ENCODE measurements around the gene GLUD2. TPM values are rescaled to one million over a fixed set of nuclear protein-coding genes. Genes with fewer than 3 reads are reported as not detected.
"Not testable (repeated sequence)": the region's sequence is repeated elsewhere in the genome, so short reads cannot be mapped to it uniquely, and the experiment has no call there.

Gene GLUD2
- total RNA-seq (under 1 TPM in 2 of 5 experiments, not detected in 3; 0.10 to 0.13 TPM), polyA plus RNA-seq (under 1 TPM; 0.21 to 0.51 TPM), total RNA-seq (1.1 reads per million)

- CTCF ChIA-PET; H3K4me3 ChIP-seq (ENCODE audit: low read length); H3K36me3 ChIP-seq (ENCODE audit: control insufficient read depth in 2 of 3, insufficient read depth in 3 of 3, low read length in 3 of 3); H3K36me3 Mint-ChIP-seq; H3K4me1 Mint-ChIP-seq; H3K27ac Mint-ChIP-seq; H3K27me3 ChIP-seq (ENCODE audit: control insufficient read depth in 2 of 2, insufficient read depth in 2 of 2, low read length in 2 of 2); H3K4me1 ChIP-seq (ENCODE audit: control insufficient read depth in 2 of 2, insufficient read depth in 2 of 2, low read length in 2 of 2); H3K9me3 ChIP-seq (ENCODE audit: control insufficient read depth in 2 of 3, low read length in 3 of 3); intact Hi-C loops (cut with micrococcal nuclease); DNase-seq; H3K27ac ChIP-seq (ENCODE audit: low read depth, low read length): not testable (repeated sequence)
- Mint-ChIP-seq H3K27me3 (peaks cover 13 to 24% (median 15%) of the 10 kb centered on the region in 5 donors), H3K4me3 (peak within 1 kb of the TSS in 3 of 10 donors; percentile 17 to 45 (median 27)), H3K9me3 (peaks cover 0 to 13% (median 2%) of the 10 kb centered on the region in 11 donors)
- POLR2A ChIA-PET: interaction anchor here (0.6 kb wide), 1 partner anchor 841 kb away, joined by 3 read pairs; no protein-coding TSS in a partner anchor
- peak; percentile 56 for ATAC-seq
Measured at GRCh38 chrX:121047441-121048419, at the start of gene GLUD2. Gene GLUD2, plus strand, starts transcription at chrX:121047610. Its CDS starts 75 bp downstream, at chrX:121047685.

- intact Hi-C loops (cut with micrococcal nuclease): no loop called here
- CTCF ChIA-PET: no interaction called here
- ATAC-seq (no peak), DNase-seq (no peak)
- Histone ChIP-seq H3K4me1 (ENCODE audit: control insufficient read depth in 2 of 2, insufficient read depth in 2 of 2, low read length in 2 of 2) (no peaks in the 10 kb centered on the region), H3K27me3 (ENCODE audit: control insufficient read depth in 2 of 2, insufficient read depth in 2 of 2, low read length in 2 of 2) (no peaks in the 10 kb centered on the region), H3K9me3 (ENCODE audit: control insufficient read depth in 2 of 3, low read length in 3 of 3) (no peaks in the 10 kb centered on the region), H3K36me3 (ENCODE audit: control insufficient read depth in 2 of 3, insufficient read depth in 3 of 3, low read length in 3 of 3) (no peaks in the 10 kb centered on the region), H3K27ac (ENCODE audit: low read depth, low read length) (no peak overlapping the region), H3K4me3 (ENCODE audit: low read length) (no peak overlapping the region)
- H3K4me1 Mint-ChIP-seq: peaks cover 0 to 3% (median 0%) of the 10 kb centered on the region in 7 donors
- POLR2A ChIA-PET: no interaction called here
- H3K9me3 Mint-ChIP-seq: no peaks in the 10 kb centered on the region
- H3K27ac Mint-ChIP-seq: no peak overlapping the region
- H3K4me3 Mint-ChIP-seq: no peak overlapping the region
- H3K36me3 Mint-ChIP-seq: no peaks in the 10 kb centered on the region
- H3K27me3 Mint-ChIP-seq: no peaks in the 10 kb centered on the region
Measured at GRCh38 chrX:120999413-120999812, 48.0 kb upstream of the GLUD2 start.

GRCh38 chrX:121000589-121000988 is 46.8 kb upstream of the GLUD2 start:
- ChIA-PET POLR2A (no interaction called here), CTCF (no interaction called here)
- Histone ChIP-seq H3K27ac (ENCODE audit: low read depth, low read length) (no peak overlapping the region), H3K36me3 (ENCODE audit: control insufficient read depth in 2 of 3, insufficient read depth in 3 of 3, low read length in 3 of 3) (no peaks in the 10 kb centered on the region), H3K4me3 (ENCODE audit: low read length) (no peak overlapping the region), H3K27me3 (ENCODE audit: control insufficient read depth in 2 of 2, insufficient read depth in 2 of 2, low read length in 2 of 2) (no peaks in the 10 kb centered on the region), H3K4me1 (ENCODE audit: control insufficient read depth in 2 of 2, insufficient read depth in 2 of 2, low read length in 2 of 2) (no peaks in the 10 kb centered on the region), H3K9me3 (ENCODE audit: control insufficient read depth in 2 of 3, low read length in 3 of 3) (no peaks in the 10 kb centered on the region)
- Mint-ChIP-seq H3K27me3 (no peaks in the 10 kb centered on the region), H3K4me3 (no peak overlapping the region), H3K36me3 (no peaks in the 10 kb centered on the region), H3K4me1 (peaks cover 0 to 3% (median 0%) of the 10 kb centered on the region in 7 donors), H3K9me3 (no peaks in the 10 kb centered on the region), H3K27ac (no peak overlapping the region)
- no peak for DNase-seq
- intact Hi-C loops (cut with micrococcal nuclease): no loop called here
- ATAC-seq: no peak

- ATAC-seq: no peak
Measured at GRCh38 chrX:121008920-121009319, 38.5 kb upstream of the GLUD2 start.

GRCh38 chrX:121009764-121010163 is 37.6 kb upstream of the GLUD2 start:
- ChIA-PET CTCF (no interaction called here), POLR2A (no interaction called here)
- Mint-ChIP-seq H3K4me1 (no peaks in the 10 kb centered on the region), H3K4me3 (no peak overlapping the region), H3K27ac (no peak overlapping the region), H3K36me3 (no peaks in the 10 kb centered on the region), H3K27me3 (peaks cover 0 to 17% (median 9%) of the 10 kb centered on the region in 5 donors), H3K9me3 (peaks cover 0 to 14% (median 2%) of the 10 kb centered on the region in 11 donors)
- no peak overlapping the region for H3K4me3 ChIP-seq (ENCODE audit: low read length)
- ATAC-seq: no peak
- H3K27ac ChIP-seq (ENCODE audit: low read depth, low read length): no peak overlapping the region
- intact Hi-C loops (cut with micrococcal nuclease): no loop called here
- DNase-seq: no peak
- H3K4me1 ChIP-seq (ENCODE audit: control insufficient read depth in 2 of 2, insufficient read depth in 2 of 2, low read length in 2 of 2): no peaks in the 10 kb centered on the region
- H3K36me3 ChIP-seq (ENCODE audit: control insufficient read depth in 2 of 3, insufficient read depth in 3 of 3, low read length in 3 of 3): no peaks in the 10 kb centered on the region
- no peaks in the 10 kb centered on the region for H3K27me3 ChIP-seq (ENCODE audit: control insufficient read depth in 2 of 2, insufficient read depth in 2 of 2, low read length in 2 of 2)
- H3K9me3 ChIP-seq (ENCODE audit: control insufficient read depth in 2 of 3, low read length in 3 of 3): no peaks in the 10 kb centered on the region

More at GRCh38 chrX:121008920-121009319, 38.5 kb upstream of the GLUD2 start:
- H3K36me3 Mint-ChIP-seq: no peaks in the 10 kb centered on the region
- H3K4me3 Mint-ChIP-seq: no peak overlapping the region
- CTCF ChIA-PET: no interaction called here
- Histone ChIP-seq H3K27ac (ENCODE audit: low read depth, low read length) (no peak overlapping the region), H3K4me1 (ENCODE audit: control insufficient read depth in 2 of 2, insufficient read depth in 2 of 2, low read length in 2 of 2) (no peaks in the 10 kb centered on the region), H3K36me3 (ENCODE audit: control insufficient read depth in 2 of 3, insufficient read depth in 3 of 3, low read length in 3 of 3) (no peaks in the 10 kb centered on the region), H3K9me3 (ENCODE audit: control insufficient read depth in 2 of 3, low read length in 3 of 3) (no peaks in the 10 kb centered on the region), H3K4me3 (ENCODE audit: low read length) (no peak overlapping the region), H3K27me3 (ENCODE audit: control insufficient read depth in 2 of 2, insufficient read depth in 2 of 2, low read length in 2 of 2) (no peaks in the 10 kb centered on the region)
- no peak for DNase-seq
- no peak overlapping the region for H3K27ac Mint-ChIP-seq
- H3K4me1 Mint-ChIP-seq: no peaks in the 10 kb centered on the region
- peaks cover 0 to 13% (median 9%) of the 10 kb centered on the region in 5 donors for H3K27me3 Mint-ChIP-seq
- intact Hi-C loops (cut with micrococcal nuclease): no loop called here
- POLR2A ChIA-PET: no interaction called here
- peaks cover 0 to 10% (median 1%) of the 10 kb centered on the region in 11 donors for H3K9me3 Mint-ChIP-seq

GRCh38 chrX:121010218-121010617 is 37.2 kb upstream of the GLUD2 start:
- ATAC-seq (no peak), DNase-seq (no peak)
- Histone ChIP-seq H3K27ac (ENCODE audit: low read depth, low read length) (no peak overlapping the region), H3K9me3 (ENCODE audit: control insufficient read depth in 2 of 3, low read length in 3 of 3) (no peaks in the 10 kb centered on the region), H3K4me1 (ENCODE audit: control insufficient read depth in 2 of 2, insufficient read depth in 2 of 2, low read length in 2 of 2) (no peaks in the 10 kb centered on the region), H3K4me3 (ENCODE audit: low read length) (no peak overlapping the region), H3K36me3 (ENCODE audit: control insufficient read depth in 2 of 3, insufficient read depth in 3 of 3, low read length in 3 of 3) (no peaks in the 10 kb centered on the region), H3K27me3 (ENCODE audit: control insufficient read depth in 2 of 2, insufficient read depth in 2 of 2, low read length in 2 of 2) (no peaks in the 10 kb centered on the region)
- CTCF ChIA-PET: no interaction called here
- Mint-ChIP-seq H3K36me3 (no peaks in the 10 kb centered on the region), H3K9me3 (peaks cover 0 to 17% (median 4%) of the 10 kb centered on the region in 11 donors), H3K4me1 (no peaks in the 10 kb centered on the region), H3K27ac (no peak overlapping the region), H3K4me3 (no peak overlapping the region), H3K27me3 (peaks cover 0 to 18% (median 9%) of the 10 kb centered on the region in 5 donors)
- POLR2A ChIA-PET: no interaction called here
- intact Hi-C loops (cut with micrococcal nuclease): no loop called here

All from naive thymus-derived CD4-positive, alpha-beta T cell (primary cell).